ENCODE measurements around the gene HMCN1. TPM values are rescaled to one million over a fixed set of nuclear protein-coding genes. Genes with fewer than 3 reads are reported as not detected.
A peak's percentile ranks its signal among the peaks of the same experiment; 100 is the strongest.

The HMCN1 gene
- total RNA-seq, 1 experiment from 2014 or later: 0.31 TPM

DNA sequence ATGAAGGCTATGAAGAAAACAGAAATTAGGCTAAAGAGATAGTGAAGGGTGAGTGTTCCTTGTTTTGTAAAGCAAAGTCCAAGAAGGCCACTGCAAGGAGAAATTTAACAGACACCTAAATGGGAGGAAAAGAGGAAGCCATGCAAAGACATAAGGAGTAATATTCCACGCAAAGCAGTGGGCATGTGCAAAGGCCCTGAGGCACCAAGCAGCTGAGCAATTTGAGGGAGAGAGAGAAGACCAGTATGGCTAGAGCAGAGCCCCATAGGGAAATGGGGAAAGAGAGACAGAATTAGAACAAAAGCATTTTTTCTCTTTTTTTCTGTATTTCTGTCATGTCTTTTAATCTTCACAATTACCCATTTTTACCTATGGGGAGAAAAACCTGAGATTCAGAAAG lies 486.7 kb downstream of the HMCN1 start:
- CTCF ChIA-PET: no interaction called here
- intact Hi-C loops (cut with micrococcal nuclease; ENCODE audit: unreplicated experiment): no loop called here

DNA sequence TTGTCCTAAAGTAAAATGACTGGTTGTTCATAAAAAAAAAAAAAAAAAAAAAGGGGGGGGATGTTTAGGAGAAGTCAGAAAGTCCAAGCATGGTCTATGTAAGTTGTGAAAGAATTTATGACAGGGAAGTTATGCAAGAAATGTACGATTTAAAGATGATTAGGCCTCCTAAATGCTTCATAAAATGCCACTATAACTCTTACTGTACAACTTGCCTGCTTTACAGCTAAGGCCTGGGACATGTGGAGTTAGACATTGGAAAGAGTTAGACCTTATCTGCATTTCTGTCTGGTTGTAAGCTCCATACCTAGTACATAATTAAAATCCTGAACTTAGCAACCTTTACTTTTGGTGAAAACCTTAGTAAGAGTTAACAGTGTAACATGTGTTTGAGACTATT lies 490.9 kb downstream of the HMCN1 start:
- TF ChIP-seq, protein P1, sequence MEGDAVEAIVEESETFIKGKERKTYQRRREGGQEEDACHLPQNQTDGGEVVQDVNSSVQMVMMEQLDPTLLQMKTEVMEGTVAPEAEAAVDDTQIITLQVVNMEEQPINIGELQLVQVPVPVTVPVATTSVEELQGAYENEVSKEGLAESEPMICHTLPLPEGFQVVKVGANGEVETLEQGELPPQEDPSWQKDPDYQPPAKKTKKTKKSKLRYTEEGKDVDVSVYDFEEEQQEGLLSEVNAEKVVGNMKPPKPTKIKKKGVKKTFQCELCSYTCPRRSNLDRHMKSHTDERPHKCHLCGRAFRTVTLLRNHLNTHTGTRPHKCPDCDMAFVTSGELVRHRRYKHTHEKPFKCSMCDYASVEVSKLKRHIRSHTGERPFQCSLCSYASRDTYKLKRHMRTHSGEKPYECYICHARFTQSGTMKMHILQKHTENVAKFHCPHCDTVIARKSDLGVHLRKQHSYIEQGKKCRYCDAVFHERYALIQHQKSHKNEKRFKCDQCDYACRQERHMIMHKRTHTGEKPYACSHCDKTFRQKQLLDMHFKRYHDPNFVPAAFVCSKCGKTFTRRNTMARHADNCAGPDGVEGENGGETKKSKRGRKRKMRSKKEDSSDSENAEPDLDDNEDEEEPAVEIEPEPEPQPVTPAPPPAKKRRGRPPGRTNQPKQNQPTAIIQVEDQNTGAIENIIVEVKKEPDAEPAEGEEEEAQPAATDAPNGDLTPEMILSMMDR (conservative IDR thresholded peaks at IDR 0.05): no peak
- TF ChIP-seq EZH2 (IDR thresholded peaks at IDR 0.05; ENCODE audit: low read depth): no peak
- BruUV-seq (replicated peaks): no TSS peak
- no peaks in the 10 kb centered on the region for H3K79me2 ChIP-seq (ENCODE audit: low read depth)
- no peak overlapping the region for H3K4me3 ChIP-seq
- no peaks in the 10 kb centered on the region for H3K36me3 ChIP-seq (ENCODE audit: low read depth)
- H4K20me1 ChIP-seq (ENCODE audit: insufficient read depth): no peaks in the 10 kb centered on the region
- no peak overlapping the region for H3K4me2 ChIP-seq
- H3K9me3 ChIP-seq (ENCODE audit: insufficient read depth, low read depth): no peaks in the 10 kb centered on the region
- no peak for DNase-seq
- no peaks in the 10 kb centered on the region for H3K4me1 ChIP-seq (replicated peaks; ENCODE audit: insufficient read depth)
- no peak overlapping the region for H3K27ac ChIP-seq
- H3K27me3 ChIP-seq (ENCODE audit: insufficient read depth, low read depth): no peaks in the 10 kb centered on the region
- ChIA-PET CTCF (no interaction called here), POLR2A (ENCODE audit: unreplicated experiment) (no interaction called here)
- H3F3A ChIP-seq (ENCODE audit: insufficient read depth, low read depth): no peaks in the 10 kb centered on the region
- H3K9me2 ChIP-seq (ENCODE audit: insufficient read depth): no peaks in the 10 kb centered on the region; the same call in 1 of the 2 replicates
- H2AFZ ChIP-seq: no peak overlapping the region
- intact Hi-C loops (cut with micrococcal nuclease; ENCODE audit: unreplicated experiment): no loop called here

More for the DNA sequence above, 486.7 kb downstream of the HMCN1 start:
- H3K9me2 ChIP-seq (ENCODE audit: insufficient read depth): no peaks in the 10 kb centered on the region; the same call in 1 of the 2 replicates
- no peak overlapping the region for H2AFZ ChIP-seq
- BruUV-seq (replicated peaks): no TSS peak
- no peaks in the 10 kb centered on the region for H3F3A ChIP-seq (ENCODE audit: insufficient read depth, low read depth)
- POLR2A ChIA-PET (ENCODE audit: unreplicated experiment): no interaction called here
- no peaks in the 10 kb centered on the region for H3K79me2 ChIP-seq (ENCODE audit: low read depth)
- no peaks in the 10 kb centered on the region for H3K4me1 ChIP-seq (replicated peaks; ENCODE audit: insufficient read depth)
- no peaks in the 10 kb centered on the region for H3K27me3 ChIP-seq (ENCODE audit: insufficient read depth, low read depth)
- no peak overlapping the region for H3K27ac ChIP-seq
- no peaks in the 10 kb centered on the region for H3K9me3 ChIP-seq (ENCODE audit: insufficient read depth, low read depth)
- no peak overlapping the region for H3K4me2 ChIP-seq
- DNase-seq: no peak
- H3K36me3 ChIP-seq (ENCODE audit: low read depth): no peaks in the 10 kb centered on the region
- H3K4me3 ChIP-seq: no peak overlapping the region
- TF ChIP-seq, protein P1 (conservative IDR thresholded peaks at IDR 0.05): no peak
- no peak for TF ChIP-seq EZH2 (IDR thresholded peaks at IDR 0.05; ENCODE audit: low read depth)
- H4K20me1 ChIP-seq (ENCODE audit: insufficient read depth): no peaks in the 10 kb centered on the region

DNA sequence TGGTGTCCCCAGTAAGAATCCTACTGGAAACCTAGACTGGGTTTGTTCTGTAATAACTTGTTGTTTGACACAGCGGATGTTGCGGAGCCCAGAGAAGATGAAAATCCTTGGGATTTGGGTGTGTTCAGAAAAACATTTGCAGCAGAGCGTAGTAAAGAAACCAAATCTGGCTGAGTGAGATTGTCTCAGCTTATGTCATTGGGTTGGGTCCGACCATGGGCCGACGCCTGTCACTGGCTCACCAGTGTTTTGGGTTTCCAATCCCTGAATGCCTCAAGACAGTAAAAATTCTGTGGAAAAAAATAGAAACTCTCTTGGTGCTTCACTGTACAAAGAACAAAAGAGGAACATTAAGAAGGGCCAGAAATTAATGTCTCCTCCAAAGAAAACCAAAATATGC lies 494.6 kb downstream of the HMCN1 start:
- Histone ChIP-seq H3K36me3 (ENCODE audit: low read depth) (no peaks in the 10 kb centered on the region), H3K4me3 (no peak overlapping the region), H3K79me2 (ENCODE audit: low read depth) (no peaks in the 10 kb centered on the region), H3K9me3 (ENCODE audit: insufficient read depth, low read depth) (no peaks in the 10 kb centered on the region), H3K9me2 (ENCODE audit: insufficient read depth) (peaks cover under 1% of the 10 kb centered on the region; the same call in 1 of the 2 replicates), H2AFZ (0 out of 2 replicates have a peak overlapping the region, but pooled peaks have one; percentile 42), H3K27ac (no peak overlapping the region), H3F3A (ENCODE audit: insufficient read depth, low read depth) (no peaks in the 10 kb centered on the region), H3K27me3 (ENCODE audit: insufficient read depth, low read depth) (no peaks in the 10 kb centered on the region), H3K4me2 (no peak overlapping the region), H4K20me1 (ENCODE audit: insufficient read depth) (no peaks in the 10 kb centered on the region), H3K4me1 (replicated peaks; ENCODE audit: insufficient read depth) (no peaks in the 10 kb centered on the region)
- no peak for DNase-seq
- ChIA-PET POLR2A (ENCODE audit: unreplicated experiment) (no interaction called here), CTCF (no interaction called here)
- no TSS peak for BruUV-seq (replicated peaks)
- TF ChIP-seq EZH2 (IDR thresholded peaks at IDR 0.05; ENCODE audit: low read depth): no peak
- TF ChIP-seq, protein P1 (conservative IDR thresholded peaks at IDR 0.05): no peak
- intact Hi-C loops (cut with micrococcal nuclease; ENCODE audit: unreplicated experiment): no loop called here
